ENCODE data around the gene MORN1.
"Not testable (repeated sequence)": the region's sequence is repeated elsewhere in the genome, so short reads cannot be mapped to it uniquely, and the experiment has no call there.

MORN1 gene

DNA sequence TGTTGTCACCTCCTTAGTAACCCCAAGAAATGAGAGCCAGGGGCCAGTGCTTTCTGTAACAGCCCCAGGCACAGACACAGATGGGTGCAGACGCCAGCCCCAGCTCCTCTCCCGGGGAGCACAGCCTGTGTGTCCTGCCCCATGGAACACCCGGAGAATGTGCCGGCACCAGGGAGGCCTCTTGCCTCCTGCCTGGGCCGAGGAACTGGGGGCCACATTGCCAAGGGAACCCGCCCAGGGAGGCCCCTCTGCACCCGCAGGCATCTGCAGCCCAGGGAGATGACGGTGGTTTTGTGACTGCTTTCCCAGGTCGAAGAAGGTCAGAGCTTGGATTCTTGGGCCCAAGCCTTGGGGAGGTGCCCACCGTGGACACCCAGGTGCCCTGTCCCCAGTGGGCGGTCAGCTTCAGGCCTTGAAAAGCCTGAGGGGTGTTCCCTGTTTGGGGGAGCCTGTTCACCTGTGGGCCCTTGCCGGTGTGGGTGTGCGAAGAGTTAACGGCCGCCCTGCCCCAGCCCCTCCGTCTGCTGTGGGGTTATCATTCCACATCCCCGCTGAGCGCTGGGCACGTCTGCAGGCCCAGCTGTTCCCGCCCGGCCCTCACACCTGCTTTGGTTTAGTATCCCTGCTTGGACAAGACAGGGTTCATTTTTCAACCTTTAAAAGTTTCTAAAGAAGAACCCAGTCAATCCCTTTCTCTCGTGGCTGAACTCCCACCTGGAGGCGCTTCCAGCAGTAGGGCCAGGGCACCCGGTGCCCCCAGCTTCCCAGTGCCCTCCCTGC lies 62.5 kb downstream of the MORN1 start:
- DNase-seq (ENCODE audit: low read depth) = no peak
- H3K4me3 ChIP-seq (ENCODE audit: low read depth, low read length) = no peak overlapping the region
- TF ChIP-seq, protein P1, sequence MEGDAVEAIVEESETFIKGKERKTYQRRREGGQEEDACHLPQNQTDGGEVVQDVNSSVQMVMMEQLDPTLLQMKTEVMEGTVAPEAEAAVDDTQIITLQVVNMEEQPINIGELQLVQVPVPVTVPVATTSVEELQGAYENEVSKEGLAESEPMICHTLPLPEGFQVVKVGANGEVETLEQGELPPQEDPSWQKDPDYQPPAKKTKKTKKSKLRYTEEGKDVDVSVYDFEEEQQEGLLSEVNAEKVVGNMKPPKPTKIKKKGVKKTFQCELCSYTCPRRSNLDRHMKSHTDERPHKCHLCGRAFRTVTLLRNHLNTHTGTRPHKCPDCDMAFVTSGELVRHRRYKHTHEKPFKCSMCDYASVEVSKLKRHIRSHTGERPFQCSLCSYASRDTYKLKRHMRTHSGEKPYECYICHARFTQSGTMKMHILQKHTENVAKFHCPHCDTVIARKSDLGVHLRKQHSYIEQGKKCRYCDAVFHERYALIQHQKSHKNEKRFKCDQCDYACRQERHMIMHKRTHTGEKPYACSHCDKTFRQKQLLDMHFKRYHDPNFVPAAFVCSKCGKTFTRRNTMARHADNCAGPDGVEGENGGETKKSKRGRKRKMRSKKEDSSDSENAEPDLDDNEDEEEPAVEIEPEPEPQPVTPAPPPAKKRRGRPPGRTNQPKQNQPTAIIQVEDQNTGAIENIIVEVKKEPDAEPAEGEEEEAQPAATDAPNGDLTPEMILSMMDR (conservative IDR thresholded peaks at IDR 0.05; ENCODE audit: low read depth, low read length) = no peak

DNA sequence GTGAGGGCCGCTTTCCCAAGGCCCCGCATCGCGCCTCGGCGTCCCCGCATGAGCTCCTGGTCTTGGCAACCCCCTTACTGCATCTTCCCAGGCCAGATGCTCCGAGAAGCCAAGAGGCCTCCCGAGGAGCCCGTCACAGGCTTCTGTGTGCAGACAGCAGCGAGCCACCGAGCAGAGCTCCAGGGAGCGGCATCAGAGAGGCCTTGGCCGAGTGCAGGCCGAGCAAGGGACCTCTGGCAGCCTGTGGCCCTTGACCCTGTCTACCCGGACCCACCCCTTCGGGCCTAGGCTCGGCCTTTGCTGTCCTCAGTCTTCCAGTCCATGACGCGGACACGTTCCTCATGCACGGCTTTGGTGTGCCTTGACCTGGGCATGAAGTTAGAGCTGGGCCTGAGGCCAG lies 63.5 kb downstream of the MORN1 start:
- DNase-seq (ENCODE audit: low read depth) = no peak
- TF ChIP-seq, protein P1 (conservative IDR thresholded peaks at IDR 0.05; ENCODE audit: low read depth, low read length) = no peak
- no peak overlapping the region for H3K4me3 ChIP-seq (ENCODE audit: low read depth, low read length)

DNA sequence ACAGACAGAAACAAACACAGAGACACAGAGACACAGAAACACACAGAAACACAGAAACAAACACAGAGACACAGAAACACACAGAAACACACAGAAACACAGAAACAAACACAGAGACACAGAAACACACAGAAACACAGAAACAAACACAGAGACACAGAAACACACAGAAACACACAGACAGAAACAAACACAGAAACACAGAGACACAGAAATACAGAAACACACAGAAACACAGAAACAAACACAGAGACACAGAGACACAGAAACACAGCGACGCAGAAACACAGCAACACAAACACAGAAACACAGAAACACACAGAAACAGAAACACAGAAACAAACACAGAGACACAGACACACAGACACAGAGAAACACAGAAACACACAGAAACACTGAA lies 64.2 kb downstream of the MORN1 start:
- DNase-seq (ENCODE audit: low read depth); H3K4me3 ChIP-seq (ENCODE audit: low read depth, low read length): not testable (repeated sequence)

DNA sequence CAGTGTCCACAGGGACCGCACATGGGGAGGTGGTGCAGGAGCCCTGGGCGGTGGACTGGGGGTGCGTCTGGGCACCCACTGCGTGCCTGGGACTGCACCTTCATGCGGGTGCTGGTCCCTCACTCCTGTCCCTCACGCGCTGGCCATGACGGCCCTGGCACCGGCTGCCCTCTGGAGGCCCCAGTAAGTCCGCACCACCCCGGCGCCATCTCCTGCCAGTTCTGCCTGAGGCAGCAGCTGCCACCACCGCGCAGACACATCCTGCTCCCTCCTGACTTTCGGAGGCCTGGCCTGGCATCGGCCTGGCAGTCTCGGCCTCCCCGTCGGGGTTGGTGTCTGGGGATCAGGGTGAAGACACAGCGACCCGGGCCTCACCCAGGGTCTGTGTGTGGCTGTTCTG lies 64.8 kb downstream of the MORN1 start:
- DNase-seq (ENCODE audit: low read depth) = no peak
- TF ChIP-seq, protein P1 (conservative IDR thresholded peaks at IDR 0.05; ENCODE audit: low read depth, low read length) = no peak

DNA sequence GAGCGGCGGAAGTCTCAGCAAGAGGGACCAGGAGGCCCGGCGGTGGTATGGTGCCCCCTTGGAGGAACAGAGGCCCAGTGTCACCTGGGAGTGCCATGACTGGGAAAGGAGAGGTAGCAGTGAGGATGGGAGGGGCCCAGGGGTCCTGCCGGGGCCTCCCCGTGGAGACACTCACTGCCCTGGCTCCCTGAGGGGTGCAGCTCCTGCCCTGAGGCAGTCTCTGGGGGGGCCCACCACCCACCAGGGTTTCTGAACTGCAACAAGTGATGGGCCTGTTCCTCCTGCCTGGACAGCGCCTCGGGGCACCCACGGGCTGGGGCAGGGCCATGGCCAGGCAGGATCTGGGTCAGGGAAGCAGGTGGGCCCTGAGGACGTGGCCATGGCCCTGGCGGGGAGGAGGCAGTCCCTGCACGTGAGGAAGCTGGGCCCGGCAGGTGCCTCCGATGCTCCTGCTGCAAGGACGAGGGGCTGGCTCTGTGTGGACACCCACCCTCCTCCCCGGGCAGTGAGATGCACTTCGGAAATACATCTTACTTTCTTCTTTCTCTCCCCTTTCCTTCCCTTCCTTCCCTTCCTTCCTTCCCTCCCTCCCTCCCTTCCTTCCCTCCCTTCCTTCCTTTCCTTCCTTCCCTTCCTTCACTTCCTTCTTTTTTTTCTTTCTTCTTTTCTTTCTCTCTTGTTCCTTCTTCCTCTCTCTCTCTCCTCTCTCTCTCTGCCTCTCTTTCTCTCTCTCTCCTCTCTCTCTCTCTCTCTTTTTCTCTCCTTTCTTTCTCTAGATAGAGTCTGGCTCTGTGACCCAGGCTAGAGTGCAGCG lies 66.6 kb downstream of the MORN1 start:
- TF ChIP-seq, protein P1 (conservative IDR thresholded peaks at IDR 0.05; ENCODE audit: low read depth, low read length) = no peak
- no peak overlapping the region for H3K4me3 ChIP-seq (ENCODE audit: low read depth, low read length)
- DNase-seq (ENCODE audit: low read depth) = no peak

More for the DNA sequence above, 64.8 kb downstream of the MORN1 start:
- H3K4me3 ChIP-seq (ENCODE audit: low read depth, low read length) = no peak overlapping the region

DNA sequence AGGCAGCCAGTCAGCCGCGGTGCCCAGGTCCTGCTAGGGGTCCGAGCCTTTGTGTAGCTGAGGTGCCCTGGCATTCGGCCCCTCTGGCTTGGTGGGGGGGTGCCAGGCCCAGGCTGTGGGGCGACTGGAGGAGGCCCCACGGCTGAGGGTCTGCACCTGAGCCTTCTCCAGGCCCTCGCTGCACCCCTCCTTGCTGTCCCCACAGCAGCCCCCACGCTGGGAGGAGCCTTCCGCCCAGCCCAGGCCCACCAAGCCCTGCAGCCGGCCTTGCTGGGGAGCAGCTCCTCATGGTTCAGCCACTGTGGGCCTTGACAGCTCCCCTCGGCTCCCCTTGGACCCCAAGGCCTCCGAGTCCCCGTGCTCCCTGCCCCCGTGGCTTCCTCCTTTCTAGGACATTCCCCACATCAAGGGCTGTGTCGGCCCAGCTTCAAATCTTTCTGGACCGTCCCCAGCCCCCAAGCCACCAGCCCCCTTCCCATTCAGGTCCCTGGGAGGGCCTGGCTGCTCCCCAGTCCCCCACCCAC lies 67.8 kb downstream of the MORN1 start:
- no peak for DNase-seq (ENCODE audit: low read depth)
- TF ChIP-seq, protein P1 (conservative IDR thresholded peaks at IDR 0.05; ENCODE audit: low read depth, low read length) = no peak
- no peak overlapping the region for H3K4me3 ChIP-seq (ENCODE audit: low read depth, low read length)

DNA sequence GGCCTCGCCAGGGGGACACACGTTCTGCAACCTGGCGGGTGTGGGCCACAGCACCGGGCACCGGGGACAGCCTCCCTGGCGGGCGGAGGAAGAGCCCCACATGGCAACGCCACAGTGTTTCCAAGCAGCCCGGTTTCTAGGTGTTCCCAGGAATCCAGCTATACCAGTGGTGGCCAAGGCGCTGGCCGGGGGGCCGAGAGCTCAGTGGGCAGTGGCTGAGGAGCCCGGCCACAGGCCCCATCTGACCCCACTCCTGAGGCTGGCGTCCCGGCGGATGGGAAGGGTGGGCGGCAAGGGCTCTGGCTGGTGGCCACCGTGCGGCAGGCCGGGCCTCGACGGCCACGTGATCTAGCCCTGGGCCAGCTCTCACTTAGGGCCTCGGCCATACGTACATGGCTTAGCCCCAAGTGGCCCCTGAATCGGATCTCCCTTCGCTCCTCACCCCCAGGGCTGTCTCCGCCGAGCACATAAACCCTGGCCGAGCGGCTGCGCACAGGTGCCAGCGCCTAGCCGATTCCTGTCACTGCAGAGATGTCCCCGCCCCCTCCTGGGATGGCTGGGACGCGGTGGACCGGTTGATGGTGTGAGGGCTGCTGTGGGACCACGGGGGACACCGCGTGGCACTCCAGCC lies 68.7 kb downstream of the MORN1 start:
- DNase-seq (ENCODE audit: low read depth) = no peak
- H3K4me3 ChIP-seq (ENCODE audit: low read depth, low read length) = no peak overlapping the region
- TF ChIP-seq, protein P1 (conservative IDR thresholded peaks at IDR 0.05; ENCODE audit: low read depth, low read length) = no peak

Data from choroid plexus epithelial cell (primary cell).